Stimulated activated CD4-positive, alpha-beta T cell treated with anti-CD3 and anti-CD28 coated beads, Interleukin-4, amount 100 ng/mL, for 1 hour (primary cell): ENCODE data around the gene RTP2.
"Not testable (repeated sequence)": the region's sequence is repeated elsewhere in the genome, so short reads cannot be mapped to it uniquely, and the experiment has no call there.

ENCODE experiments used
- DNase-seq: peaks from one replicate; pipeline ENCODE4 v3.0.0-alpha.2; 2020

The RTP2 gene

GRCh38 chr3:187709155-187709554 lies 6.8 kb upstream of the RTP2 start:
- no peak for DNase-seq

GRCh38 chr3:187708696-187709095 lies 6.3 kb upstream of the RTP2 start:
- DNase-seq = no peak

GRCh38 chr3:187706971-187707370 lies 4.6 kb upstream of the RTP2 start:
- DNase-seq = no peak

DNA sequence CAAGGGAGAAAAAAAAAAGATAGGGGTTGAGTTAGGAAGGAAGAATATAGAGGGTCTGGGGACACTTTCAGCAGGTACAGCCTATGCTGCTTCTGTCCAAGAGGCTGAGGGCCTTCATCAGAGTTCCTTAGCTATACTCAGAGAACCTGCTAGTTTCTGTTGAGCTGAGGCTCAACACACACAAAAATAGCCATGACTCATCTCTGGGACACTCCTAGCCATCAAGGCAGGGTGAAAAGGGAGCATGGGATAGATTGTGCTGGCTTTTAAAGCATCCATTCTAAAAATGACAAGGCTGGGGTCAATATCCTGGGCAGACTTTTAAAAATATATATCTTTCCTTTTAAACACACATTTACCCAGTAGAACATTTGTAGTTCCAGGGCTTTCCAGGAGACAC lies 2.8 kb upstream of the RTP2 start:
- no peak for DNase-seq

- no peak for DNase-seq
Observed at GRCh38 chr3:187700249-187700648, 2.1 kb downstream of the RTP2 start.

DNA sequence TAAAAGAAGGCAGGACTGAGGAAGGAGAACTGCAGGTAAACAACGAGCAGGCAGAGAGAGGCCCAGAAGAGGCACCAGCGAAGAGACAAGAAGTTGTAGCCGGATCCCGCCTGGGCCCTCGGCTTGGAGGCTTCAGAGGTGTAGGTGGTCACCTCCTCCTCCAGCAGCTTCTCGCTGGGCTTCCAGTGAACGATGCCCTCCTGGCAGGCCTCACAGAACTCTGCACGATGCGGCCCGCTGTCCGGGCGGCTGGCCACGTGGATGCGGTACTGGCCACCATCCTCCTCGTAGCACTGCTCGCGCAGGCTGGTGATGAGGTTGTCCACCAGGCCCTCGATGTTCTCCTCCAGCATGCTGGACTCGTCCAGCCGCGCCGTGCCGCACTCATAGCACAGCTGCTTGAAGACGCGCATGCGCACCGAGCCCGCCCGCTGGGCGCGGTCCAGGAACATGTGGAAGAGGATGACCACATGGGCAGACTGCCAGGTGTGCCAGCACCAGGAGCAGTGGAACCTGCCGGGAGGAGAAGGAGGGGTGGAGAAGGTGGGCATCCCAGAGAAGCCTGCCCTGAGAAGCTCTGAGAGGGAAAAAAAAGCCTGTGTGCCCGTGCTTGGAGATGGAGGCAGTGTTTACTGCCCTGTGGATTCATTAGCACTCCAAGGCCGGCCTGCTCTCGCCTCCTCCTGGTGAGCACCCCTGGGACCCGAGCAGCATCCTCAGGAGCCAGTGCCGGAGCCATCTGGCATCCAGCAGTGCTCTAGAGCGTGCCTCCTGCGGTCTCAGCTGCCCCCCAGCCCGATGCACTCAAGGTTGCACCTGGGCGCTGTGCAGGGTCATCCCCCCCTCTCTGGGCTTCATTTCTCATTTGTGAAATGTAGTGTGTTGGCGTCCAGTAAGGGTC lies 3.6 kb downstream of the RTP2 start:
- DNase-seq = no peak

- no peak for DNase-seq
Observed at GRCh38 chr3:187696021-187696420, 6.3 kb downstream of the RTP2 start.

- no peak for DNase-seq
Observed at GRCh38 chr3:187695449-187695848, 6.9 kb downstream of the RTP2 start.

DNA sequence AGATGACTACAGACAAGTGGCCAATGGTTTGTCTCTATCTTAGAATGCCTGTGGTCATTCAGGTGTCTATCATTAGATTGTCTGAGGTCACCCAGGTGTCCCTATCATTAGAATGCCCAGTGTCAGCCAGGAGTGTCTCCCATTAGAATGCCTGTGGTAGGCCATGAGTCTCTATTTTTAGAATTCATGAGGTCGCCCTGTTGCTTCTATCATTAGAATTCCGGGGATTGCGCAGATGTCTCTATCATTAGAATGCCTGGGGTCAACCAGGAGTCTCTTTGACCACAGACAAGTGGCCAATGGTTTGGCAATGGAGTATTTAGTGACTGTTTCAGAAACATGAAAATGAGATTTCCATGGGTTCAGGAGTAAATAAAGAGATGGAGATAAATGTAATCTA lies 7.6 kb downstream of the RTP2 start:
- no peak for DNase-seq

DNA sequence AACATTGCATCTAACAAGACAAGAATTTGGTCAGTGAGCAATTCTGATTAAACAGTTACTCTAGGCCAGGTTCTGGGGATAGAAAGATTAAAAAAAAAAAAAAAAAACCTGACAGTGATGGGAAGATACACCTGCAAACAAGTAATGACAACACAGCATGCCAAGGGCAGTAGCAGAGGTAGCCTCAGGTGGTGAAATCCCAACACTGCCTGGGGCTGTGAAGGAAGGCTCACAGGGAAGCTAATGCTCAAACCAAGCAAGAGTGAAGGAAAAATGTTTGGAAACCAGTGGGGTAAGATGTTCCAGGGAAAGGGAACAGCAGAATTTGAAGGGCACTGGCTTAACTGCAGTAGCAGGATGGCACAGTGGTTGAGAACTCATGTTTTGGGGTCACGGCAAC lies 8.9 kb downstream of the RTP2 start:
- no peak for DNase-seq

DNA sequence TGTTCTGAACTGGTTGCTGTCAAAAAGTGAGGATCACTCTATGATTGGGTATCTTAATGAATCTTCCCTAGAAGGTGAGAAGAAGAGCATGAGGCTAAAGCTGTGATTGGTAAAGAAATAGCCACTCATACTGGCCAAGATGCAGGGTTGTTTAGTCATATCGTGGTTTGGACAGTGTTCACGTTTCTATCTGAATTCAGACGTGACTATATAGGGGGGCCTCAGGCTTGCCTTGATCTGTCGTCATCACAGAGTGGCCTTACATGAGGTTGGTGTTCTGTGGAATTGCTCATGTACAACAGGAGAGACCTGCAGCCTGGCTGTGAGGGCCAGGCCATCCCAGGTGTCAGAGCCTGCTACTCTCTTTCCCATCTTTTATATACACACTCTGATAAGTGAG lies 12.4 kb downstream of the RTP2 start:
- no peak for DNase-seq

DNA sequence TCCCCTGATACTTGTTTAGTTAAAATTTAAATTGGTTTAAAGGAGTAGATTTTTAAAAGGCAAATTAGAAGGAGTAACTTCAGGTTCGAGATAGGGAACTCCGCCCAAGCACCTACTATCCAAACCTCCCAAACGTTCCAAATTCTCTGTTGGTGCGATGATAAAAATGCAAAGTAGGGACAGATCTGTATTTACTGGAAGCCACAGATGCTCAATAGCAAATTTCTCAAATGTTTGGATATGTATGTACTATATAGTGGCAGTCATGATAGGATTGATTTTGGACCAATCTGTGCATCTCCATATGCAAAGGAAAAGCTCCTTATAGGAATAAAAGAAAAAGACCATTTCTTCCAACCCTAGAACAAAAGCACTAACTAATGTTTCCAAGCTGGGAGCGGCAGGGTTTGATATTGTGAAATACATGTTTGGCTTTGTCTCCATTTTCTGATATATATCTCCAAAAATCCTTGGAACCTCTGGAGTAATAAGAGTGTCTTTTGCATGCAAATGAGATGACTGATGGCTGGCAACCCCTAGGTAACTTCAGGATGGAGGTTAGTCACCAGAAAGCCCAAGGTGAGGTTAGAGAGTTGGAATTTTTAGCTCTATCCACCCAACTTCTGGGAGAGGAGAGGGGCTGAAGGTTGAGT lies 15.6 kb downstream of the RTP2 start:
- DNase-seq = no peak

DNA sequence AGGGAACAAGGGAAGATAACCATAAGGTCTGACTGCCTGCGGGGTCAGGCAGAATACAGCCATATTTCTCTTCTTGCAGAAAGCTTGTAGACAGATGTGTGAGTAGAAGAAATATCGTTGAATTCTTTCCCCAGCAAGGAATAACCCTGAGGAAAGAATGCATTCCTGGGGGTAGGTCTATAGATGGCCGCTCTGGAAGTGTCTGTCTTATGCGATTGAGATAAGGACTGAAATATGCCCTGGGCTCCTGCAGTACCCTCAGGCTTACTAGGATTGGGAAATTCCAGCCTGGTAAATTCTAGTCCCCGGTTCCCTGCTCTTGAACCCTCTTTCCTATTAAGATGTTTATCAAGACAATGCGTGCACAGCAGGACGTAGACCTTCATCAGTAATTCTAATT lies 16.4 kb downstream of the RTP2 start:
- no peak for DNase-seq

DNA sequence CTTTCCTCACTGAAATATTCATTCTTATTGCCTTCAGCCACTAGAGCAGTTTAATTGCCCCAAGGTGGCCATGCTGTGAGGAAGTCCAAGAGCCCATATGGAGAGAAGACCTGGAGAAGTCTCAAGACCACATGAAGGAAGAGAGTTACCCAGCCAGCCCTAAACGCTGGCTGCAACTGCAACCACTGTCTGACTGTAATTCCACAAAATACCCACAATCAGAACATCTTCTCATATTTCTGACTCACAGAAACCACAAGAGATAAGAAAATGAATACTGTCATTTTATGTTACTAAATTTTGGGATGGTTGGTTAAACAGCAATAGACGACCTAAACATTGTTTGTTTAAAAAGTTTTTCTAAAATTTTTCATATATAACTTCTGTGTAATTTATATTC lies 17.5 kb downstream of the RTP2 start:
- DNase-seq = no peak

- DNase-seq = no peak
Observed at GRCh38 chr3:187684444-187684843, 17.9 kb downstream of the RTP2 start.

DNA sequence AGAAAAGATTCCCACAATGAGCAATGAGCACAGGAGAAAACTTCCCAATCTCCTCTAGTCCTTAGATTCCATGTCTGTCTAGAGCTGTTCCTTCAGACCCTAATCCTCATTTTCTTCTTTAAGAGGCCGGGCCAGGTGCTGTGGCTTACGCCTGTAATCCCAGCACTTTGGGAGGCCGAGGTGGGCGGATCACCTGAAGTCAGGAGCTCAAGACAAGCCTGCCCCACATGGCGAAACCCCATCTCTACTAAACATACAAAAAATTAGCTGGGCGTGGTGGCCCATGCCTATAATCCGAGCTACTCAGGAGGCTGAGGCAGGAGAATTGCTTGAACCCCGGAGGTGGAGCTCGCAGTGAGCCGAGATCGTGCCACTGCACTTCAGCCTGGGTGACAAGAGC lies 20.6 kb downstream of the RTP2 start:
- DNase-seq = not testable (repeated sequence)

DNA sequence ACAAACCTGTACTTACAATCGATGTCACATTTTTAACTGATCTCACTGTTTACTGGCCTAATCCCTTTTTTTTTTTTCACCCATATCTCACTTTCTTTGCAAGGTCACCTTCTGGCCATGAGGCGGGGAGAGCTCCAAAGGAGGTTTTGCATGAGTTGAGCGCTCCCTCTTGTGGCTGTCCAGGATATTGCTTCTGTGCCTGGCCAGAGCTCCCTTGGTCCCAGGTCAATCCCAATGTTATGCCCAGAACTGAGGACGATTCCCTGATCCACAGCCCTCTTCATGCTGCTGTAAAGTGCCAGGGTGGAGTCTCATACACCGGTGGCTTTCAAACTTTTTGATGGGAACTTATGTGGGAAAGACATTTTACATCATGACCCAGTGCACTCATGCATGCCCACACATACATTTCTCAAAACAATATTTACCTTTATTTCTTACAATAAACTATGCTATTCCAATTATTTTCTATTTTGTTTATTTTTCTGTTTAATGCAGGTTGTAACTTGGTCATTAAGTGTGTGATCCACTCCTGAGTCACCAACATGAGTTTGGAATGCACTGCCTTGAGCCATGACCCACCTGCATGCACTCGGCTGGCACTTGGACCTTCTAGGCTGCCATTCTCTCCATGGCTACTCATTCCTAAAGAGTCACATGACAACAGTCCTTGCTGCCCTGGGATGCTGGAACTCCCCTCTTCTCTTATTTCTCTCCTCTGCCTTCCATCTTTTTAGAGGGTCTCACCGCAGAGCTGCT lies 22.5 kb downstream of the RTP2 start:
- peak; percentile 66 for DNase-seq

- DNase-seq = peak; percentile 7
Observed at GRCh38 chr3:187678726-187679268, 23.6 kb downstream of the RTP2 start.

GRCh38 chr3:187677604-187678003 lies 24.8 kb downstream of the RTP2 start:
- DNase-seq = no peak

DNA sequence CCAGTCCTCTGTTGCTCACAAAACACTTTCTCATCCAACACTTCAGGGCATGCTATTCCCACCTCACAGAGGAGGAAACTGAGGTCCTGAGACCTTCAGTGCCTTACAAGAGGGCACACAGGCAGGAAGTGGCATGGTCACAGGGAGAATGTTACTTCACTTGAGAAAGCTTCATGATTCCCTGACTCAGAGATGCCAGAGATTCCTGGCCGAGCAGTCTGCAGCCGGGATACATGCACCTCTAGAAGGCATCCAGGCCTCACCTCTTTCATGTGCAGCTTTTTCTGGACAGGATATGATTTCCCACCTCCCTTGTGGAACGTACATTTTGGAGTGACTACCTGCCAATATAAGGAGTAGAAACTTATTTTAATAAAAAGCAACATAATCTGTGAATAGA lies 29.3 kb downstream of the RTP2 start:
- DNase-seq = no peak

- peak; percentile 20 for DNase-seq
Observed at GRCh38 chr3:187669675-187670504, 32.5 kb downstream of the RTP2 start, which contains the start of gene SST. Gene SST, minus strand, starts transcription at chr3:187670394. Its CDS starts 103 bp downstream, at chr3:187670291.

DNA sequence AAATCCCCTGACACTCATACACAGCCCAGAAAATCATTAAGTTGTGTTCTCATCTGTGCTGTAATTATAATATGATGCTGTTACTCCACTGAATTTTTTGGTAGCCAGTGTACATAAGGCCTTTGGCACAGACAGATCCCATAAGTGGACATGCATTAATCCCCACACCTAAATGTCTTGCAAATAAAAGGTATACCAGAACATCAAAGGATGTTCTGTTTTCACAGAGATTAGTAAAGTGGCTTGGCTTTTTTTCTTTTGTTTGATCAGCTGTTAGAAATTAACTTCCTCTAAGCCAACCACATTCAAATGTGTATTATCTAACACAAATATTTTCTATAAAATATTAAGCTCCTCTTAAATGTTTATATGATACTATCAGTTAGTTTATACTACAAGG lies 34.8 kb downstream of the RTP2 start:
- no peak for DNase-seq
